ENCODE results near the gene LTBP3. TPM values are rescaled to one million over a fixed set of nuclear protein-coding genes. Genes with fewer than 3 reads are reported as not detected.
A peak's percentile ranks its signal among the peaks of the same experiment; 100 is the strongest.

Gene LTBP3
- polyA plus RNA-seq, 4 donors, result 6.5 to 77.6 (median 21.3) TPM

- H3K27ac ChIP-seq (ENCODE audit: low read depth in 1 of 3, low read length in 2 of 3), result peak overlapping the region; percentile 42 to 95 (median 82)
- DNase-seq (peak; percentile 12 to 40), FAIRE-seq (no peak)
- H3K27me3 ChIP-seq (ENCODE audit: control insufficient read depth in 3 of 3, insufficient read depth in 3 of 3, low read length in 3 of 3), result no peaks in the 10 kb centered on the region
- no peaks in the 10 kb centered on the region for H3K9me3 ChIP-seq (ENCODE audit: control insufficient read depth in 2 of 2, insufficient read depth in 1 of 2, low read depth in 1 of 2, low read length in 1 of 2)
- 51 to 64% (median 53%) methylated on average over 8 of the region's 8 CpGs for WGBS, 3 donors
- H3K36me3 ChIP-seq (ENCODE audit: control insufficient read depth in 3 of 3, insufficient read depth in 2 of 3, low read depth in 1 of 3, low read length in 3 of 3), result no peaks in the 10 kb centered on the region
- peaks cover 24 to 83% (median 24%) of the 10 kb centered on the region in 3 donors for H3K4me1 ChIP-seq (ENCODE audit: control insufficient read depth in 3 of 3, insufficient read depth in 2 of 3, low read depth in 1 of 3, low read length in 2 of 3)
- H3K4me3 ChIP-seq (ENCODE audit: low read depth in 1 of 3, low read length in 3 of 3), result no peak overlapping the region
Observed at GRCh38 chr11:65489706-65490320, 68.3 kb downstream of the LTBP3 start.

- Histone ChIP-seq H3K27me3 (ENCODE audit: control insufficient read depth in 3 of 3, insufficient read depth in 3 of 3, low read length in 3 of 3) (no peaks in the 10 kb centered on the region), H3K36me3 (ENCODE audit: control insufficient read depth in 3 of 3, insufficient read depth in 2 of 3, low read depth in 1 of 3, low read length in 3 of 3) (no peaks in the 10 kb centered on the region), H3K27ac (ENCODE audit: low read depth in 1 of 3, low read length in 2 of 3) (peak overlapping the region; percentile 54 to 95 (median 82)), H3K4me1 (ENCODE audit: control insufficient read depth in 3 of 3, insufficient read depth in 2 of 3, low read depth in 1 of 3, low read length in 2 of 3) (peaks cover 24 to 78% (median 24%) of the 10 kb centered on the region in 3 donors), H3K9me3 (ENCODE audit: control insufficient read depth in 2 of 2, insufficient read depth in 1 of 2, low read depth in 1 of 2, low read length in 1 of 2) (no peaks in the 10 kb centered on the region), H3K4me3 (ENCODE audit: low read depth in 1 of 3, low read length in 3 of 3) (no peak overlapping the region)
- DNase-seq (peak; percentile 55 to 58), FAIRE-seq (no peak)
- WGBS, 3 donors, result 64 to 91% (median 83%) methylated on average over 9 to 10 of the region's 10 CpGs
Observed at GRCh38 chr11:65489035-65489705, 69.0 kb downstream of the LTBP3 start.

Other genes starting within 250 kb of the LTBP3 start
- gene CDC42EP2, start 243.5 kb downstream of the LTBP3 start, polyA plus RNA-seq, result 10 to 100 TPM; 10.4 to 39.4 (median 25.7) TPM
- gene DPF2, start 224.5 kb downstream of the LTBP3 start, polyA plus RNA-seq, result 10 to 100 TPM; 12.5 to 45.0 (median 20.1) TPM
- 1 to 10 TPM; 2.1 to 9.4 (median 3.8) TPM for gene TIGD3, start 203.6 kb downstream of the LTBP3 start, polyA plus RNA-seq
- gene SLC25A45, start 175.7 kb downstream of the LTBP3 start, polyA plus RNA-seq, result 10 to 100 TPM; 13.9 to 35.4 (median 22.1) TPM
- gene FRMD8, start 171.7 kb downstream of the LTBP3 start, polyA plus RNA-seq, result 10 to 100 TPM; 24.4 to 31.1 (median 26.9) TPM
- gene NEAT1, start 135.6 kb downstream of the LTBP3 start, polyA plus RNA-seq, result 1,000 to 10,000 TPM in 2 of 4 donors, 100 to 1,000 TPM in 2; 256 to 3,420 (median 1,041) TPM
- gene MALAT1, start 59.3 kb downstream of the LTBP3 start, polyA plus RNA-seq, result 100 to 1,000 TPM; 155 to 454 (median 226) TPM
- 10 to 100 TPM; 46.7 to 76.9 (median 61.0) TPM for gene SCYL1, start 33.3 kb downstream of the LTBP3 start, polyA plus RNA-seq
- 10 to 100 TPM; 27.7 to 49.2 (median 35.0) TPM for gene ZNRD2, start 12.1 kb upstream of the LTBP3 start, polyA plus RNA-seq
- 10 to 100 TPM; 15.9 to 39.2 (median 33.4) TPM for gene FAM89B, start 14.2 kb upstream of the LTBP3 start, polyA plus RNA-seq
- gene EHBP1L1, start 17.7 kb upstream of the LTBP3 start, polyA plus RNA-seq, result 100 to 1,000 TPM in 1 of 4 donors, 10 to 100 TPM in 3; 36.1 to 131 (median 62.4) TPM
- 10 to 100 TPM in 1 of 4 donors, under 1 TPM in 2, not detected in 1; 0.84 to 31.1 (median 0.89) TPM for gene KCNK7, start 37.4 kb upstream of the LTBP3 start, polyA plus RNA-seq
- gene MAP3K11, start 55.9 kb upstream of the LTBP3 start, polyA plus RNA-seq, result 100 to 1,000 TPM in 2 of 4 donors, 10 to 100 TPM in 2; 66.4 to 180 (median 126) TPM
- 10 to 100 TPM; 12.7 to 27.5 (median 22.1) TPM for gene PCNX3, start 57.4 kb upstream of the LTBP3 start, polyA plus RNA-seq
- 10 to 100 TPM; 21.7 to 45.2 (median 33.1) TPM for gene SIPA1, start 79.7 kb upstream of the LTBP3 start, polyA plus RNA-seq
- gene RELA, start 104.6 kb upstream of the LTBP3 start, polyA plus RNA-seq, result 10 to 100 TPM; 32.2 to 46.9 (median 36.7) TPM
- gene KAT5, start 153.9 kb upstream of the LTBP3 start, polyA plus RNA-seq, result 10 to 100 TPM; 63.9 to 76.7 (median 71.1) TPM
- 10 to 100 TPM; 36.9 to 65.1 (median 50.2) TPM for gene RNASEH2C, start 162.4 kb upstream of the LTBP3 start, polyA plus RNA-seq
- 10 to 100 TPM in 1 of 4 donors, 1 to 10 TPM in 3; 6.9 to 17.3 (median 9.1) TPM for gene AP5B1, start 222.6 kb upstream of the LTBP3 start, polyA plus RNA-seq
- 10 to 100 TPM; 11.9 to 41.3 (median 20.1) TPM for gene OVOL1, start 228.7 kb upstream of the LTBP3 start, polyA plus RNA-seq

Data from small intestine (tissue), 7 donors.